ENCODE measurements around the gene BEST1. TPM values are rescaled to one million over a fixed set of nuclear protein-coding genes. Genes with fewer than 3 reads are reported as not detected.

The BEST1 gene
- total RNA-seq, 4 donors from 2014 or later, result 0.40 to 3.7 (median 2.6) TPM

DNA sequence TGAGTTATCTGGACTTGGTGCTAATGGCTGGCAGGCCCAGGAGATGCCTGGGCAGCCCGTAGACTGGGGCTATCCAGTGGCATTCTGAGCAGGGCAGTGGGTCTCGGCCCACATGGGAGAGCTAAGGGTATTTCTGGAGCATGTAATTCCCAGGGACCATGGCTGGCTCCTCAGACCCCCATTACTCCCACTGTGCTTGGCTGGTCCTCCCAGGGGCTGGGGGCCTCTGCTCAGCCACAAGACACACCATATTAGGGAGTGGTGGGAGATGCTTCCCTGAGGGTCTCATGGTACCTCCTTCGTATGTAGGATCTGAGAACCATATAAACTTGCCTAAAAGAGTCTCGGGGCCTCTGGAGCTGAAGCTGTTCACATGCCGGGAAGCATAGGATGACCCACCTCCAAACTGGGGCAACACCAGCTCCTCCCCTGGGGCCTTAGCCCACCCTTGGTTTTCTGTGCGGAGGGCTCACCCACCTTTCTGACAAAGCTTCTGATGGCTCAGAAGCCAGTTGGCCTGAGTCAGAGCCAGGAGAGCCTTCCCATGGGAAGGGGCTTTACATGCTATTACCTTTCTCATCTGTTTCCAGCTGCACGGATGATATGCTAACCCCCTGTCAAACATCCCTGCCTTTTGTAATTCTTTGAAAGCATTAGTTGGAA lies 26.8 kb downstream of the BEST1 start:
- in situ Hi-C loops (cut with MboI; ENCODE audit: low pct_ligation_motif_present in 1 of 4, low pct_unique_long_range_greater_than_20kb in 1 of 4, low sequenced_read_pairs in 3 of 4), result no loop called here
- no peak overlapping the region for H3K4me3 ChIP-seq
- H3K27ac ChIP-seq, result peak overlapping the region in 1 of 4 donors; percentile 66
- no peak for TF ChIP-seq POLR2AphosphoS5 (IDR thresholded peaks at IDR 0.05)
- no peak for TF ChIP-seq POLR2A (IDR thresholded peaks at IDR 0.05)
- no peak for TF ChIP-seq EP300 (IDR thresholded peaks at IDR 0.05; ENCODE audit: low read depth)
- TF ChIP-seq, protein P1, sequence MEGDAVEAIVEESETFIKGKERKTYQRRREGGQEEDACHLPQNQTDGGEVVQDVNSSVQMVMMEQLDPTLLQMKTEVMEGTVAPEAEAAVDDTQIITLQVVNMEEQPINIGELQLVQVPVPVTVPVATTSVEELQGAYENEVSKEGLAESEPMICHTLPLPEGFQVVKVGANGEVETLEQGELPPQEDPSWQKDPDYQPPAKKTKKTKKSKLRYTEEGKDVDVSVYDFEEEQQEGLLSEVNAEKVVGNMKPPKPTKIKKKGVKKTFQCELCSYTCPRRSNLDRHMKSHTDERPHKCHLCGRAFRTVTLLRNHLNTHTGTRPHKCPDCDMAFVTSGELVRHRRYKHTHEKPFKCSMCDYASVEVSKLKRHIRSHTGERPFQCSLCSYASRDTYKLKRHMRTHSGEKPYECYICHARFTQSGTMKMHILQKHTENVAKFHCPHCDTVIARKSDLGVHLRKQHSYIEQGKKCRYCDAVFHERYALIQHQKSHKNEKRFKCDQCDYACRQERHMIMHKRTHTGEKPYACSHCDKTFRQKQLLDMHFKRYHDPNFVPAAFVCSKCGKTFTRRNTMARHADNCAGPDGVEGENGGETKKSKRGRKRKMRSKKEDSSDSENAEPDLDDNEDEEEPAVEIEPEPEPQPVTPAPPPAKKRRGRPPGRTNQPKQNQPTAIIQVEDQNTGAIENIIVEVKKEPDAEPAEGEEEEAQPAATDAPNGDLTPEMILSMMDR (IDR thresholded peaks at IDR 0.05), result no peak
- H3K27me3 ChIP-seq, result no peaks in the 10 kb centered on the region
- intact Hi-C loops (cut with DNase I; ENCODE audit: low total_unique reads), result no loop called here
- H3K9me3 ChIP-seq, result no peaks in the 10 kb centered on the region
- H3K36me3 ChIP-seq, result no peaks in the 10 kb centered on the region
- WGBS, 2 donors (ENCODE audit: low coverage in 1 of 2), result 72% methylated on average over 7 of the region's 7 CpGs; no CpG with 5 or more reads in 1 of the 2 donors
- H3K4me1 ChIP-seq, result peaks cover 34 to 60% (median 50%) of the 10 kb centered on the region in 4 donors
- DNase-seq, result no peak

DNA sequence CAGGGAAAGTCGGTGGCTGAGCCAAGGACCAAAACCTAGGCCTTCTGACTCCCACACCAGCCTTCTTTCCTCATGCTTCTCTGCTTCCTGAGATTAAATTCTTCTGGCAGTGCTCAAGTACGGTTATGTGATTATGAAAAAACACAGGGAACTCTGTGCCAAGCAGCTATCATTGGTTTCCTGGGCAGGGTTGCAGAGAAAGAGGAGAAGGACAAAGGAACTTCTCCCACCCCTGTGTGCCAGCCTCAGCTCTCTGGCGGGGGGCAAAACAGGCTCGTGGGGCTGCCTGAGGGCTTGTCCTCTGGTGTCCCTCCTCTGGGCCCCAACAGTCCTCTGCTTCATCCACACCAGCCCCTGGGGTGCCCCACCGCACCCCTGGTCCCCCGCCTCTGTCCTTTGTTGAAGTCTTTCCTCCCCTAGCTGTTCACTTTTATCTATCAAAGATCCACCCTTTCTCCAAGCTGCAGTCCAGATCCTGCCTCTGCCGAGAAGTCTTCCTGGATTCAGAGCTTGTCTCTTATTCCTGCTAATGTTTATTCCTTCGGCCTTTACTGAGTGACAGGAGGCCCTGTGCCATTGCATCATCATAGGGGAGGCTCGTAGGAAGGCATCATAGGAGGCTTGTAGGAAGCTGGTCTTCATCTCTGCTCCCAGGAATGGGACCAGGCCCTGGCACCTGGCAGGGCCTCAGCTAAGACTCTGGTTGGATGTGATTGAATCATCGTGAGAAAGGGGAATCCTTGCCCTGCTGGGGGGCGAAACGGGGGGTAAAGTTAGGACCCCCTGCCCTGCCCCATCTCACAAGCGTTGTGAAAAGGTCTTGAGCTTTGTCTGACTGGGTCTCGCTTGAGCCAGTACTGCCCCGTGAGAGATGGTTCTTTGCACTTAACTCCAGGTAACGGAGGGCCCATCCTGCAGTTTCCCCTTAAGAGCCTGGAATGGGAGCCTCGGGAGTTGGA lies 28.8 kb downstream of the BEST1 start:
- intact Hi-C loops (cut with DNase I; ENCODE audit: low total_unique reads) (no loop called here), in situ Hi-C loops (cut with MboI; ENCODE audit: low pct_ligation_motif_present in 1 of 4, low pct_unique_long_range_greater_than_20kb in 1 of 4, low sequenced_read_pairs in 3 of 4) (no loop called here)
- peaks cover 13 to 40% (median 29%) of the 10 kb centered on the region in 4 donors for H3K4me1 ChIP-seq
- TF ChIP-seq EP300 (IDR thresholded peaks at IDR 0.05; ENCODE audit: low read depth), result no peak
- TF ChIP-seq, protein P1 (IDR thresholded peaks at IDR 0.05), result no peak
- TF ChIP-seq POLR2AphosphoS5 (IDR thresholded peaks at IDR 0.05), result no peak
- 70 to 72% methylated on average over 5 to 17 of the region's 17 CpGs for WGBS, 2 donors (ENCODE audit: low coverage in 1 of 2)
- no peak for DNase-seq
- peak overlapping the region in 2 of 4 donors; percentile 5 to 28 for H3K27ac ChIP-seq
- H3K27me3 ChIP-seq, result no peaks in the 10 kb centered on the region
- H3K9me3 ChIP-seq, result no peaks in the 10 kb centered on the region
- H3K36me3 ChIP-seq, result no peaks in the 10 kb centered on the region
- no peak overlapping the region for H3K4me3 ChIP-seq

DNA sequence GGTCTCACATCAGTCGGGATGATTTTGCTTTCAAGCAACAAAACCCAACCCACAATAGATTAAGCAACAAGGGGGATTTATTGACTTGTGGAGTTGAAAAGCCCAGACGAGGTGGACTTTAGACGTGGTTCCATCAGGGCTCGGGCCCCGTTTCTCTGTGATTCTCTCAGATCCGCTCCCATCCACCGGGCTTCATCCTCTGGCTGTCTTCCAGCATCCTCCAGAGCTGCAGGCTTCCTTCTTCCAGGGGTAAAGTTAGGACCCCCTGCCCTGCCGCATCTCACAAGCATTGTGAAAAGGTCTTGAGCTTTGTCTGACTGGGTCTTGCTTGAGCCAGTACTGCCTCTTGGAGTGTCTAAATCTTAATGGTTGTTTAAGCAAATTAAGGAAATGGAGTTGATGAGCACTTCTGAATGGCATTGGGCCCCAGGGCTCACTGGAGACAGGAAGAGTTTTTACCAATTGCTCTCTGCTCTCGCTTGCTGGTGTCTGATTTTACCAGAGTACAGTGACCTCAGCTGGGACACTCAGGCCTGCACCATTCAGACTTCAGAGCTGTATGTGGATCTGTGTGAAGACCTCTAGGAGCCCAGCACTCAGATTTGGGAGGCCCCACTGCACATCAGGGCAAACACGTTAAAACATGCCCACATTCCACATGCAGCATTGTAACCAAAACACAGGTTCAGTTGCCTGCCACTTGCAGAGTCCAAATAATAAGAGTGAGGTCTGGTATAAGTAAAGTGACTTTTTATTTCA lies 30.8 kb downstream of the BEST1 start:
- WGBS, 2 donors (ENCODE audit: low coverage in 1 of 2), result 82% methylated on average over 10 of the region's 10 CpGs; no CpG with 5 or more reads in 1 of the 2 donors
- in situ Hi-C loops (cut with MboI; ENCODE audit: low pct_ligation_motif_present in 1 of 4, low pct_unique_long_range_greater_than_20kb in 1 of 4, low sequenced_read_pairs in 3 of 4), result no loop called here
- intact Hi-C loops (cut with DNase I; ENCODE audit: low total_unique reads), result no loop called here
- Histone ChIP-seq H3K9me3 (no peaks in the 10 kb centered on the region), H3K4me1 (peaks cover 2 to 29% (median 17%) of the 10 kb centered on the region in 4 donors), H3K36me3 (no peaks in the 10 kb centered on the region), H3K27ac (no peak overlapping the region), H3K4me3 (no peak overlapping the region), H3K27me3 (no peaks in the 10 kb centered on the region)
- DNase-seq, result no peak
- TF ChIP-seq, protein P1 (IDR thresholded peaks at IDR 0.05), result no peak
- TF ChIP-seq EP300 (IDR thresholded peaks at IDR 0.05; ENCODE audit: low read depth), result no peak
- no peak for TF ChIP-seq POLR2AphosphoS5 (IDR thresholded peaks at IDR 0.05)
- no peak for TF ChIP-seq POLR2A (IDR thresholded peaks at IDR 0.05)
